Tibial artery (tissue), 4 donors: Measurements from ENCODE around the gene SLC17A1.

Experiments used
- DNase-seq, 2 donors: peaks; one replicate each; pipeline ENCODE4 v3.0.0-alpha.2; 2019
- H3K27ac ChIP-seq, 2 donors: fragments of 200-600 bp; sonication (generic) in 1 of 2; 1 replicate in 1 of 2; 2 replicates in 1 of 2; pipeline ENCODE4 v1.5.1; 2018 to 2019; ENCODE audit warnings: mild to moderate bottlenecking in 1 of 2
- H3K27me3 ChIP-seq, 2 donors: fragments of 200-600 bp; sonication (generic) in 1 of 2; one replicate each; pipeline versions ENCODE4 v1.5.1 to v1.6.0; 2016 to 2019
- H3K36me3 ChIP-seq, 3 donors: fragments of 200-600 bp; sonication (generic) in 2 of 3; one replicate each; pipeline ENCODE4 v1.5.1; 2016 to 2019; ENCODE audit warnings: mild to moderate bottlenecking in 2 of 3
- H3K4me1 ChIP-seq, 4 donors: fragments of 200-600 bp; sonication (generic) in 2 of 4; 1 replicate in 3 of 4; 2 replicates in 1 of 4; pipeline ENCODE4 v1.5.1; 2016 to 2019
- H3K4me3 ChIP-seq, 2 donors: fragments of 200-600 bp; sonication (generic) in 1 of 2; 1 replicate in 1 of 2; 2 replicates in 1 of 2; pipeline ENCODE4 v1.5.1; 2018 to 2019; ENCODE audit warnings: mild to moderate bottlenecking in 2 of 2
- H3K9me3 ChIP-seq, 3 donors: fragments of 200-600 bp; sonication (generic) in 1 of 3; one replicate each; pipeline ENCODE4 v1.5.1; 2016 to 2019
- intact Hi-C: fragments of 100-400 bp; cut with DNase I; formaldehyde crosslinking; loops from one replicate; pipeline ENCODE4 v1.15.0; 2023; ENCODE audit warnings: low total_unique reads
- TF ChIP-seq, protein P1 (sequence below), 2 experiments: fragments of 200-600 bp in 1 of 2; fragments of 450-650 bp in 1 of 2; IDR thresholded peaks; one replicate each; pipeline ENCODE4 v1.5.1; 2017 to 2019; ENCODE audit warnings: antibody characterized with exemption in 2 of 2, mild to moderate bottlenecking in 1 of 2, moderate library complexity in 1 of 2

SLC17A1 gene

DNA sequence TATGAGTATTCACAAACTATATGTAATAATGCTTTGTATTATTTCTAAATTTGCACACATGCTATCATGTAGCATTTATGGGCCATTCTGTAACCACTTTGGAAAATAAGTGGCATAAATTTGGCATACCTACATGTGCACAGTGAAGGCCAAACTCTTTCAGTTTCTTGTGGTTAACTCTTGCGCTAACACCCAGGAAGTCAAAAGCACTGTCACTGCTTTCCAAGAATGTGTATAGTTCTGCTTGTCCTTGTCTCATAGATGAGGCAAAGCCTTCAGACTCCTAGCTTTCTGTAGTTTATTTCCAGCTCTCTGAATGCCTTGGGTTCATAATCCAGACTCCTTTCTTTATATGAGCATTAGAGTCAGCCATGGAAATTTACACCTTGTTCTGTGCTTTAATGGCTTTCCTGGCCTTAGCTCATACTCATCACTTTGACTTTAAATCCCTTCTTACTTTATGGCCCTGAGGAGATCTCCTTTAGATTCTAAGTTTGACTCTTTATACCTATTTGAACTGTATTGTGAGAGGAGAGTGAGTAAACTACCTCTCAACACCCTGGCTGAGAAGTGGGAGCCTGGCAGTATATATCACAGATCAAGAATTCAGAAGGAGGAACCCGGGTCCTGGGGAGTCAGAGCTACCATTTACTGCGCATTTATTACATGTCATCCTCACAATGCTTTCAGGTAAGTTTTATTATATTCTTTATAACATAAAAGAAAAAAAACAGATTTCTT lies 43.1 kb upstream of the SLC17A1 start:
- H3K27ac ChIP-seq = no peak overlapping the region
- DNase-seq = no peak
- intact Hi-C loops = no loop called here
- TF ChIP-seq, protein P1, sequence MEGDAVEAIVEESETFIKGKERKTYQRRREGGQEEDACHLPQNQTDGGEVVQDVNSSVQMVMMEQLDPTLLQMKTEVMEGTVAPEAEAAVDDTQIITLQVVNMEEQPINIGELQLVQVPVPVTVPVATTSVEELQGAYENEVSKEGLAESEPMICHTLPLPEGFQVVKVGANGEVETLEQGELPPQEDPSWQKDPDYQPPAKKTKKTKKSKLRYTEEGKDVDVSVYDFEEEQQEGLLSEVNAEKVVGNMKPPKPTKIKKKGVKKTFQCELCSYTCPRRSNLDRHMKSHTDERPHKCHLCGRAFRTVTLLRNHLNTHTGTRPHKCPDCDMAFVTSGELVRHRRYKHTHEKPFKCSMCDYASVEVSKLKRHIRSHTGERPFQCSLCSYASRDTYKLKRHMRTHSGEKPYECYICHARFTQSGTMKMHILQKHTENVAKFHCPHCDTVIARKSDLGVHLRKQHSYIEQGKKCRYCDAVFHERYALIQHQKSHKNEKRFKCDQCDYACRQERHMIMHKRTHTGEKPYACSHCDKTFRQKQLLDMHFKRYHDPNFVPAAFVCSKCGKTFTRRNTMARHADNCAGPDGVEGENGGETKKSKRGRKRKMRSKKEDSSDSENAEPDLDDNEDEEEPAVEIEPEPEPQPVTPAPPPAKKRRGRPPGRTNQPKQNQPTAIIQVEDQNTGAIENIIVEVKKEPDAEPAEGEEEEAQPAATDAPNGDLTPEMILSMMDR (IDR thresholded peaks at IDR 0.05) = no peak
- H3K9me3 ChIP-seq = no peaks in the 10 kb centered on the region
- no peaks in the 10 kb centered on the region for H3K4me1 ChIP-seq
- H3K36me3 ChIP-seq = no peaks in the 10 kb centered on the region
- no peaks in the 10 kb centered on the region for H3K27me3 ChIP-seq
- no peak overlapping the region for H3K4me3 ChIP-seq

DNA sequence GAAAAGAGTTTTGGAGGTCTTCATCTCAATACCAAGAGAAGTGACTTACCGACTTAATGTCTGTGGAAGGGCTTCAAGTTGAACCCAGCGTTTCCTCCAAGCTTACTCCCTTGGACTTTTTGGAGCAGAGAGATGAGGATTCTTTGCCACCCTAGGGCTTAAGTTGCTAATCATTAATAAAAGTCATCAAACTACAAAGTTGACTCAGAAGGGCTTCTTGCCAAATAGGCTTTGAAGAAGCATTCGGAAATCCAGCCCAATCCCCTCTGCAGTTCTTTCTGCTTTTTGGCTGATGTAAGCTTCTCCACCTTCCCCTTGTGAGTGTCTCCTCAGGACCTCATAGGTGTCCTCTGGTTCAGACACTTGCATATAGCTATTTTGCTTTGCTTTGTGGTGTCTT lies 42.3 kb upstream of the SLC17A1 start, which contains the start of gene SLC17A3:
Gene SLC17A3, minus strand, starts transcription at position 126 of the 400 bp plus-strand sequence. CDS start 5,856 bp downstream, outside the sequence.
- Histone ChIP-seq H3K27ac (no peak within 1 kb of the TSS), H3K4me3 (no peak within 1 kb of the TSS), H3K9me3 (no peaks in the 10 kb centered on the region), H3K4me1 (no peaks in the 10 kb centered on the region), H3K36me3 (no peaks in the 10 kb centered on the region), H3K27me3 (no peaks in the 10 kb centered on the region)
- TF ChIP-seq, protein P1 (IDR thresholded peaks at IDR 0.05) = no peak
- no peak for DNase-seq
- intact Hi-C loops = no loop called here

DNA sequence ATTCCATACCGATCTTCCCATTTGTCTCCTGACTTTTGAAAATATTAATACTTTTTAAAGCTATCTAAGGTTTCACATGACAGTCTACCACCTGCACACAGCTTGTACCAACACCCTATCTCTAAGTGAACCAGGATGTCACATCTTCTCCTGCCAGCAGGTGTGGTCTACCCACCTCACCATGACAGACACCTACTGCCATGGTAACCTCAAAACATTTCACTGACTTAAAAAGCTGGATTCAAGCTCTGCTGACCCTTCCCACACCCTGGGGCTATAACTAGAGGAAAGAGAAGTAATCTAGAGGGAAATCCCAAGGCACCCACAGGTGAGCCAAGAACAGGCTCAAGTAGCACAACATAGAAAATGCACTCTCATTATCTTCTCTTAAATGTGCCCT lies 41.0 kb upstream of the SLC17A1 start:
- Histone ChIP-seq H3K27me3 (no peaks in the 10 kb centered on the region), H3K27ac (no peak overlapping the region), H3K4me1 (no peaks in the 10 kb centered on the region), H3K36me3 (no peaks in the 10 kb centered on the region), H3K9me3 (no peaks in the 10 kb centered on the region), H3K4me3 (no peak overlapping the region)
- TF ChIP-seq, protein P1 (IDR thresholded peaks at IDR 0.05) = no peak
- intact Hi-C loops = no loop called here
- DNase-seq = no peak

DNA sequence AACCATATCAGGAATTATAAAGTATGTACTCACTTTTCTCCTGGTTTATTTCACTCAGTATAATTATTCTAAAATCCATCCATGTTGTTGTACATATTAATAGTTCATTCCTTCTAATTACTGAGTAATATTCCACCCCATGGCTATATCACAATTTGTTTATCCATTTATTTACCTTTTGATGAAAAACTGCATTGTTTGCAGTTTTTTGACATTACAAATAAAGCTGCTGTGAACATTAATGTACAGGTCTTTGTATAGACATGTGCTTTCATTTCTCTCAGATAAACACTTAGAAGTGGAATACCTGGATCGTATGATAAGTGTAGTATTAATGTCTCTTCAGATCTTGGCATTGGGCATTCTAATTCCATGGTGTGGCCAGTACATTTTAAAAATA lies 38.0 kb upstream of the SLC17A1 start:
- Histone ChIP-seq H3K9me3 (no peaks in the 10 kb centered on the region), H3K27me3 (no peaks in the 10 kb centered on the region), H3K4me3 (no peak overlapping the region), H3K27ac (no peak overlapping the region), H3K4me1 (no peaks in the 10 kb centered on the region), H3K36me3 (no peaks in the 10 kb centered on the region)
- DNase-seq = no peak
- TF ChIP-seq, protein P1 (IDR thresholded peaks at IDR 0.05) = no peak
- intact Hi-C loops = no loop called here

DNA sequence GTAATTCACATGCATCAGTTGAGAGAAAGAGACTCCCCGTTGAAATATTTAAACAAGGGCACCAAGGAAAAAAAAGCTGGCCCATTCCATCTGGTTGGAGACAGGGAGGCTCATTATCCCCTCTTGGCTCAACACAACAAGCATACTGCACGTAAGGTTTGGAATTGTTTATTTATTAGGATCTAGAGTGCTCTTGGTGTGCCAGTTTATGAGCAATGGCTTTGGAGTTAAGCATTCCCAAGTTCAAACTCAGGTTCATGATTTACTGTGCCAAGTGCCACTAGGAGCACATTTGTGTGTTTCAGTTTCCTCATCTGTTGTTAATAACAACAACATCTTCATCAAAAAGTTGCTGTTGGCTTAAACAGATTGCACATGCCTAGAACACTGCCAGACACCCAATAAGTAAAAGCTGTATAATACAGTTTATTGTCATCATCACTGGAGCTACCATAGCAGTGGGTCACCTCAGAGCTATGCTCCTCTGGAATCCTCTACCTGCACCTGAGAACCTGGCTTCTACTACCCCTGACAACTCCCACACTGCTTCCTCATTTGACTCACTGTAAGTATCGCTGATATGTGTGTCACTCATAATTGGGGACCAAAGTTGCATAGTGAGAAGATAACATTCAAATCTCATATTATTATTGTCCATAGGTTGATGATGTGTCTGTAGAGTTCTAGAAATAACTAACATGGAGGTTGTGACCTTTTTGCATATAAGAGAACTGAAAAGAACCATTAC lies 36.8 kb upstream of the SLC17A1 start:
- intact Hi-C loops = no loop called here

More for the DNA sequence above, 36.8 kb upstream of the SLC17A1 start:
- Histone ChIP-seq H3K27ac (no peak overlapping the region), H3K9me3 (no peaks in the 10 kb centered on the region), H3K36me3 (no peaks in the 10 kb centered on the region), H3K4me1 (no peaks in the 10 kb centered on the region), H3K27me3 (peaks cover 0 to 5% of the 10 kb centered on the region in 2 donors), H3K4me3 (no peak overlapping the region)
- DNase-seq = no peak
- TF ChIP-seq, protein P1 (IDR thresholded peaks at IDR 0.05) = no peak
